RPMI7951 (cell line): ENCODE measurements around the gene STBD1. TPM values are rescaled to one million over a fixed set of nuclear protein-coding genes. Genes with fewer than 3 reads are reported as not detected.
"Not testable (repeated sequence)": the region's sequence is repeated elsewhere in the genome, so short reads cannot be mapped to it uniquely, and the experiment has no call there.

Experiments
- DNase-seq: peaks from one replicate; pipeline ENCODE4 v3.0.0-alpha.2; 2012; ENCODE audit warnings: low read depth
- total RNA-seq: library from RNA; depleted of rRNA; stranded (reverse); fragments of >200 nt; shearing (Covaris generic); gene quantifications from 2 replicates; pipeline ENCODE4 v1.2.3, GENCODE V29; 2014; rRNA removed

Gene STBD1
- total RNA-seq = 10.1 and 12.0 TPM in 2 replicates

DNA sequence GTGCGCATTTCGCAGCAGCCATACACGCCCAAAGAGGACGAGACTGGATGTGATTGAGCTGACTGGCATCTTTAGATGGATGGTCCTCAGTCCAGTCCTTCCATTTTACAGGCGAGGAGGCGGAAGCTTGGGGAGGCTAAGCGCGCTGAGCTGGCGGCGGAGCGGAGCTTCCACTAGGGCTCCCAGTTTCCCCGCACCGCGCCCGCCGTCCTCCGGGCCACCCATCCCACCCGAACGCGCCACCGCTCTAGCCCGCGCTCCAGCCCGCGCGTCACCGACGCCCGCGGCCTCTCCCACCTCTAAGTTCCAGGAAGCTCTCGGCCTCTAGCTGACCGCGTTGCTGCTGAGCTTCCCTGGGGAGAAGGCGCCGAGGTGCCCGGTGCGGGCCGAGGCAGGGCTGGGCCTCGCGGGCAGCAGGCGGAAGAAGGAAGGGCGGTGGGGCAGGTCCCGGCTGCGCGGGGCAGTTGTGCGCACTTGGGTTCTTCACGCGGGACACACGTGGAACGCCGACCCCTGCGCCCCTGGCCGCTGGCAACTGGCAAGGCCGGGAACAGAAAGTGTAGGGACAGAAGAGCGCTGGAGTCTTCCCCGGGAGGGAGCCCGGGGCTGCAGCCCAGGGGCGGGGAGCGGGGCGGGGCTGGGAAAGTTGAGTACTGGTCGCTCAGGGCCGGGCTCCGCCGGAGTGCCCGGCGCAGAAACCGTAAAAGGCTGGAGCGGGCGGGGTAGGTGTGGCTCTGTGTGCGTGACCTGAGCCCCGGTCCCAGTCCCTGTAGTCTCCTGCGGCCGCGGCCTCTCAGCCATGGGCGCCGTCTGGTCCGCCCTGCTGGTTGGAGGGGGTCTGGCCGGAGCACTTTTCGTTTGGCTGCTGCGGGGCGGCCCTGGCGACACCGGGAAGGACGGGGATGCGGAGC, at the start of gene STBD1:
Gene STBD1, plus strand, starts transcription at position 763 of the 911 bp plus-strand sequence. Its CDS starts 37 bp downstream, at position 800.
- DNase-seq = peak; percentile 80

DNA sequence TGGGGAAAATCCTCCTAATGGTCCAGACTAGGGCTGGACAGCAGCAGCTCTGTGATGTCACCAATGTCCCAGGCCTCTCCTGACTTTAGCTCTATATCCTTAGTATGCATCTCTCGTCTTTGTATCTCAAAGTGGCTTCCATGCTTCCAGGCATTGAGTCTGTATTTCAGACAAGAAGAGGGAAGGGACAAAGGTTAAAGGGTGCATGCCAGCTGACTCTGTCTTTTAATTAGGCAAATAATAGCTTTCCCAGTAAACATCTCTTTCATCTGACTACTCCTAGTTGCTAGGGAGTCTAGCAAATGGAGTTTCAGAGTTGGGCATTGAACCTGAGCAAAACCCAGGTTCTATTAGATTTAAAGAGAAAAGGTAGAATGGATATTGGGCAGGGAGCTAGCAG, 49.6 kb upstream of the STBD1 start:
- DNase-seq = no peak

DNA sequence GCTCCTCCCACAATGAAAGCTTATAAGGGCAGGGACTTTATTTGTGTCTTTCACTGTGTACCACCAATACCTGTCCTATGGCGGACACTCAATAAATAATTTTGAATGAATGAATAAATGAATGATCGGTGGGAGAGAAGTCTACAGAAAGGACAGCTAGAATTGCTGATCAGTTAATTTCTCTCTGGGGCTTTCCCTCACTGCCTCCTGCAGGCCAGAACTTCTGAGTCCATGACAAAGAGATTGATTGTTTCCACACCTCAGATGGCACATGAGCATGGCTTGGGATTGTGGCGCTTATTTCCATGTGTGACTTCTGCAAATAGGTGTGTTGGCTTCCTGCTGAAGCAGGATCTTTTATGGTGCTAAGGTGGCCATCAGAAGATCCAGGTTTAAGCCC, 48.7 kb upstream of the STBD1 start:
- DNase-seq = no peak

DNA sequence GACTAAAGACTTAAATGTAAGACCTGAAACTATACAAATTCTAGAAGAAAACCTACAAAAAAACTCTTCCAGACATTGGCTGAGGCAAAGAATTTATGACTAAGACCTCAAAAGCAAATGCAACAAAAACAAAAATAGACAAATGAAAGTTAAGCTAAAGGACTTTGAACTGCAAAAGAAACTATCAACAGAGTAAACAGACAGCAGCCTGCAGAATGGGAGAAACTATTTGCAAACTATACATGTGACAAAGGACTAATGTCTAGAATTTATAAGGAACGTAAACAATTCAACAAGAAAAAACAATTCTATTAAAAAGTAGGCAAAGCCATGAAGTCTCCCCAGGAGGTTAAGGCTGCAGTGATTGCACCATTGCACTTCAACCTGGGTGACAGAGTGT, 46.0 kb upstream of the STBD1 start:
- no peak for DNase-seq

DNA sequence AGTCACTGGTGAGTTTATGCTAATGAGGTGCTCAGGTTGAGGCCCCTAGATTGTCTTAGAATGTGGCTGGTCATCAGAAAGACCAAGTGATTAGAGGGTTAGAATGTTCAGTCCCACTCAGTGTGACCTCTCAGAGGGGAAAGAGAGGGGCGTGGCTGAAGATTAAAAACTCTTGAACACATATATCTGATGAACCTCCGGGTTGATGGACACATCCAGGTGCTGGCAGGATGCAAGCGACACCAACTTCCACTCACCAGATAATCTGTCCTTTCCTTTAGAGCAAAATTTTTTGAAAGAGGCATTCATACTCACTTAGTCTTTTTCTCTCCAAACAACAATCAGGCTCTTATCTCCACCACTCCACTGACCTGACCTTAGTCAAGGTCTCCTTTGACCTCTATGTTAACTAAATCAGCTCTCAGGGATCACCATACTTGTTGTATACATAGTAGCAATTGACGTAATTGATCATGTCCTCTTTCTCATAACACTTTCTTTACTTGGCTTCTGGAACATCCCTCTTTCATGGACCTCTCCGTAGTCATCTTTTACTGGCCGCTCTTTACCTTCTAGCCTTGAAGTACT, 40.8 kb upstream of the STBD1 start:
- DNase-seq = no peak

DNA sequence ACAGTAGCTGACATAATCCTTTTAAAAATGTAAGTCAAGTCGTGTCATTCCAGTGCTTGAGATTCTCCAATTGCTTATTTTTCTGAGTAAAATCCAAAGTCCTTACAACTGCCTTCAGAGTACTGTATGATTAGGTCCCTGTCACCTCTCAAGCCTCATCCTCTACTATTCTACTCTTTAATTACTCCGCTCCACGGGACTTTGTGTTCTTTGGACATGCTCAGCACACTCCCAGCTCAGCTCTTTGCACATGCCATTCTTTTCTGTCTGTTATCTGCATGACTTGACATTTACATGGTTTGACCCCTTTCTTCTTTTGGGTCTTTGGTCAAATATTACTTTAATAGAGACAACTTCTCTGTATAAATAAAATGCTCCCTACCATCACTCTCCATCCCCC, 39.9 kb upstream of the STBD1 start:
- no peak for DNase-seq

DNA sequence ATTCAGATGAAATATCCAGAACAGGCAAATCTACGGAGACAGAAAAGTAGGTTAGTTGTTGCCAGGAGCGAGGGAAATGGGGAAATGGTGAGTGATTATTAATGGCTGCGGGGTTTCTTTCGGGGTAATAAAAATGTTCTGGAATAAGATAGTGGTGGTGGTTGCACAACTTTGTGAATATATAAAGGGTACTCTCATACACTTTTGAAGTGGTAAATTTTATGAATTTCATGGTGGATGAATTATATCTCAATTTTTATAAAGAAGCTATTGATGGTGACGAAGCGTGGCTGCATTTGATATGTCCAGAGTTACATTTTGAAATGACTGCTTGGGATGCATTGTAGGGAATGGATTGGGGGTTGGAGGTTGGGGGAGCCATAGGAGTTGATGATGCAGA, 38.7 kb upstream of the STBD1 start:
- no peak for DNase-seq

DNA sequence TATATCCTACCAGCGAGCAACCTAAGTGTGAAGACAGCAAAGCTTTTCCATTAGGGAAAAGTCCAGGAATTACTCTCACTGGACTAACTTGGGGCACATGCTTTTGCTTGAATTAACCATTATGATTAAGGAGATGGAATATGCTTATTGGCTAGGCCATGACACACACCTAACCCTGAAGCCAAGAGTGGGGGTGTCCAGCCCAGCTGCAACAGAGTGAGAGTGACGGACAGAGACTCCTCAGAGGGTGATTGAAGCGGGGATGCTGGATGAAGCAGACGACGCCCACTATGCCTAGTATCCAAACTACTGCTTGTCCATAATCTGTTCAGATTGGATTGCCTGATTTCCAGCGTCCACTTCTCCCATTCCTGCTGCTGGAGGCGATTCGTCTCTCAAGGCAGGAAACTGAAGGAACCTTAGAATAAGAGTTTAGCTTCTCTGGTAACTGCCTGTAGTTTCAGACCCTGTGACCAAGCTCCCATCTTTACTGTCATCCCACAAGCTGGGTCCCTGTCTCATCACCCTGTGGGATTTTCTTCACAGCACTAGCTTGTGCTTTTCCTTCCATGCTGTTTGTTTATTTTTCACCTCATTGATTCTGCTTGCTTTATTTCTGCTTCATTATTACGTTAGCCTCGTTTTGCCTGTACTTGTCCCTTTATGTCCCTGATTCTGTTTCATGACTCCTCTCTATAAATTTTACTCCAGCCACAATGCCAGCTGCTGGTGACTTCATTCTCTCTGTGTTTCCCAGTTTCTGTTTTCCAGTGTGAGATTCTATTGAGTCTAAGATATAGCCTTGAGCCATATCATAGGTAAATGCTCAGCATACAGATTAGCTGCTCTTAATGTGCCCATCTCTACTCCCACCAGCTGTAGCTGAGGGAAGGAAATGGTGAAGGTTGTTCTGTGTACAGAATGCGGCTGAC, 36.0 kb upstream of the STBD1 start:
- no peak for DNase-seq

DNA sequence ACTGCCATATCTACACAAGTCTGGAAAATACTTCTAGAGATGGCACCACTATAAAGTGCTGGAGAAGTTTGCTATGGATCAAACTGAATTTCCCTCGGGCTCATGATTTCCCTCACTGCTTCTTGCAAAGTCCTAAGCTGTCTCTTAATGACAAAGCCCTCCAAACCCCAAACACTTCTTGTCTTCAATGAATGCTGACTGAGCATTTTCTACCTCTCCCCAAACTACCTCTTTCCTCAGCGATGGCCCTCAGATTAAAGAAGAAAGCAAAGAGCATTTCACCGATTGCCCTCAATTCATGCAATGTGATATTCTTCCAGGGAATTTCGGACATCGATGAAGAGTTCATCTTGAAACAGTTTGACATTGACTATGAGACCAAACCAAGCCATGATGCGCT, 35.3 kb upstream of the STBD1 start:
- DNase-seq = no peak

DNA sequence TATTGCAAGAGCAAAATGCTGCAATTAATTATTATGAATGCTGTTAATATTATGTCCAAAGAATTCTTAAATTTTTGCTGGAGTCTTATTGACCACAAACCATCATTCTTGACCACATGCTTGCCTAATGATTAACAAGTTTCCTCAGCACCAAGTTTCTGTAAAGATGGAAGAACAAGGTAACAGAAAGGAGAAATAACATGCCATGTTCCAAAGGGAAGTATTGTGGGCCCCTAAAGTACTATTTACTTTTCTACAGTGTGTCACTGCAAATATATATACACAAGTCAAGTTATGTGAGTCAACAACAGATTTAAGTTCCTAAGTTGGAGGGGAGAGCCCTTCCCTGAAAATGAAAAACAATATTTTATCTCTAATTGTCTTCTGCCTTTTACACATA, 34.5 kb upstream of the STBD1 start:
- no peak for DNase-seq

DNA sequence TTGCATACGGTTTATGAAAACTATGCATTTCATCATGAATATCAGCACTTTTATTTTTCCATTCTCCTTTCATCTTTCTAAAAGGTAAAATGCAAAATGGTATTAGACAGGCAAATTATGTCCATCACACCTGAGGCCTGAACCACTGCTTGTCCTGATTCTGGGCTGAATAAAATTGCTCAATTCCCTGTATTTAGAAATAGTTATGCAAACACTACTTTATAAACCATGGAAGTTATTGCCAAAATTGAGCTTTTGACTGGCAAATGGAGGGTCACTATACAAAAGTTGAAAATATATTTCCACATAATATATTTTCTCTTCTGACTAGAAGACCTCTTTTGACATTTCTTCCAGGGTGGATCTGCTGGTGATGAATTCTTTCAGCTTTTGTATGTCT, 34.0 kb upstream of the STBD1 start:
- no peak for DNase-seq

DNA sequence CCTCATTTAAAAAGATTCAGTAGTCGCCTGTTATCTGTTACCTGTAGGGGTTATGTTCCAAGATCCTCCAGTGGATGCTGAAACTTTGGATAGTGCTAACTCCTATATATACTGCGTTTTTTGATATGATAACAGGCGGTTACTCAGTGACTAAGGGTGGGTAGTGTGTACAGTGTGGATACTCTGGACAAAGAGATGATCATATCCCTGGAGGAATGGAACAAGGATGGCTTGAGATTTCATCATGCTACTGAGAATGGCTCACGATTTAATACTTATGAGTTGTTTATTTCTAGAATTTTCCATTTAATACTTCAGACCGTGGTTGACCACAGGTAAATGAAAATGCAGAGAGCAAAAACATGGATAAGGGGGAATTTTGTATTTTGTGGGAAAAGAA, 33.5 kb upstream of the STBD1 start:
- no peak for DNase-seq

DNA sequence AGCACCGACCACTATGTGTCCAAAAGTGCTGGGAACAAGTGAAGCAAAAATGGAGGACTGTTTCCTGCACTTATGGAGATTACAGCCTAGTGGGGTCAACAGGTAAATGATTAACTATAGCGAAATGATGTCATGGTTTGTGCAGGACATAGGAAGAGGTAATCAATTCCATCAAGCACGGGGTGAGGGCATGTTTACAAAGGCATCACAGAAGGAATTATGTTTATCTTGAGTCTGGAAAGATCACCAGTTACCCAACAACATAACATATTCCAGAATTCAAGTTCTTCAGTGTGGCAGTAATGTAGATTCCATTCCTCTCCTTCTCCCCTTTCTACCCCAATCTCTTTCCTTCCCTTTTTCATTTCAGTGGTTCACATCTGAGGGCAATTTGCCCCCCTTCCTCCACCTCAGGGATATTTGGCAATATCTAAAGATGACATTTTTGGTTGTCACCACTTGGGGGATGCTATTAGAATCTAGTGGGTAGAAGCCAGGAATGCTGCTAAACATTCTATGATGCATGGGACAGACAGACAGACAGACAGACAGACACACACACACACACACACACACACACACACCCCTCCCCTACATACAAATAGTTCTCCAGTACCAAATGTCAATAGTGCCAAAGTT, 30.9 kb upstream of the STBD1 start:
- DNase-seq = no peak

DNA sequence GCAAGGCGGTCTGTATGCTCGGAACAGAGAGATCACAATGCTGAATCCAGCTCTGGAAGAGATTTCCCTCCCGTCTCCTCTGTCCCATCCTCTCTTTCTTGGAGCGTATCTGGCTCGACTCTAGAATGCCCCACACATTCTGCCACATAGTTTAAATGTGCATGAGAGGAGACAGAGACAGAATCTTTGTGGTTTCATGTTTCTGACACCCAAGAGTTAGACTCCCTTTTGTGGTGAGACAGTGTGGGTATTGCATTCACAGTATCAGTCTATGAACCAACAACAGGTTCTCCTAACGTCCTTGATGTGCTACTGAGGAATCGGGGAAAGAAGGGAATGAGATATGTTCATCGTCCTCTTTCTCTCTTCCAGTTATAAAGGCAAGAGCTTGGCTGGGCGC, 29.7 kb upstream of the STBD1 start:
- DNase-seq = no peak

DNA sequence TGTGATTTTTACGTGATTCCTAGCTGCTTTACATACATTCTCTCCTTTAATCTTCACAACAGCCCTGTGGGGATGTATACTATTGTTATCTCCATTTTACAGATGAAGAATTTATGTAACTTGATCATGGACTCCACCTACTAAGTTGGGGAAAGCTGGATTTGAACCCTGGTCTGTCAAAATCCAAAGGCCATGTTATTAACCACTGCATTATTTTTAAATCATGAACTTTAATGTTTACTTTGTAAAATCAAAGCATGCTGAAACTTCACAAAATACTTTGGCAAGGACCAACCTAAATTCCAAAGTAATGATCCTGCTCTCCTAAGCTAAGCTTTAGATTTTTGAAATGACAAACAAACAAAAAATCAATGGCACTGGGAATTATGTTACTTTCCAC, 28.9 kb upstream of the STBD1 start:
- no peak for DNase-seq

DNA sequence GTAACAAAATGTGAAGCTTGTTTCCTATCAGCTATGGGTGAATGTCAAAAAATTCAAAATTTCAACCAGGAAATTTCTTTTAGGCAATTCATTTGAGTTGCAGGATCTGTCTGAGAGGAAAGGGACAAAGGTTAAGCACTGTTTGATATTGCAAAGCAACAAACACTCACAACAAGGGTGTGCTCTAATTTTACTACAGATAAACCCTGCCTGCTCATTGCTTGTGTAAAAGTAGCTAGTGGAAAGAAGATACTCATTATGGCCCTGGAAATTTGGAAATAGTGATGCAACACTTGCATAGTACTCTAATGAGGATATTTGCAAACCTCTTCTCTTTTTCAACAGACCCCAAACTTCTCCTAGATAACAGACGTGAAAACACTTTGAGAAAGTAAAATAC, 27.9 kb upstream of the STBD1 start:
- DNase-seq = no peak

DNA sequence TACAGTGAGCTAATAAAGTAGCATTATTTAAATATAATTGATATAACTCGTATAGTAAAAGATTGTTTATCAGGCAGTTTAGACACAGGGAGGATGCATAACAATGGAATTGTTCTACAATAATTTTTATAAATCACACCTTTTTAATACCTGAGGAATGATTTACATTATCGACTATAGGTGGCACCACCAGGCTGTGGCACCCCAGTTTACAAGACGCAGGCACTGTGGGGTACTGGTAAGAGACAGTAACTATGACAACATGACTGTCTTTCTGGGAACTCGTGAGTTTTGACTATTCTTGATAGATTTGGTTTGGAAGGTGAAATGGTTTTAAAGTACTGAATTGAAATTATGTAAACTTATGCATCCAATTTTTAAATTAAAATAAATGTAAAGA, 27.1 kb upstream of the STBD1 start:
- no peak for DNase-seq

DNA sequence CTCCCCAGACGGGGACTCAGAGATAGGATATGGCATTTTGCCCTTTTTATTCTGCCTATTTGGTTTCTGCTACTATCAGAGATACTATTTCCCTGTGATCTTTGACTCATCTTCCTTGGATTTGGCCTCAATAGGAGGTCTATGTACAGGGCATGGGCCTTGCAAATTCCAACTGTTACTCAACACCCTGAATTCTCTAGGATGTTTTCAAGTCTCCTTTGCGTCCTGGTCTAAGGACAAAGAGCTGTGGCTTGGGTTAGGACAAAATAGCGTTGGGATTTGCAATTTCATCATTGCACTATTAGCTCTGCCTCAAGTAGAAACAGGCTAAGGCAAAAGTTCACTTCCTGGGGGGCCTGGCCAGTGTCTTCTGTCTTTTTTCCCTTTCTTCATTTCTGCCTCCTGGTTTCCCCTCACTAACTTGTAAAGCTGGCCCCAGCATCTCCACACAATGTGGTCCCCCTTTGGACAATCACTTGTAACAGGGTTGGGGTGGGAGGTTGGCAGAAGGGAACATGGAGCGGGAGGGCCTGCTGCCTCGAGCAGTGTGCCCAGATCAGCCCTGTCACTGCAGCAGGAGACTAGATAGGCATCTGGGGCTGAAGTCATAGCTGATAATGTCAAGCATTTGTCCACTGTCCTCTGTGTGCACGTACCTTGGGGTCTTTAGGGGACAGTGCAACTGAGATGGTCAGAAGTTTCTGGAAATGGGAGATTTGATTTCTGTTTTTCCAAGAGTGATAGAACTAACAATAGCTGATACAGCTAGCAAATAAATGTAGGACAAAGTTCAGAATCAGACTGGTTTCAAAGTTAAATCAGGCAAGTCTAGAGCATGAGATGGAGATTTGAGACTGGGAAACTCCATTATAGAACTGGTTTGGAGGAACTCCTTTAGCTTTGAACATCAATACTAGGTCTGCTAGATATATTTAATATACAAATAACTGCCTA, 25.8 kb upstream of the STBD1 start:
- no peak for DNase-seq

DNA sequence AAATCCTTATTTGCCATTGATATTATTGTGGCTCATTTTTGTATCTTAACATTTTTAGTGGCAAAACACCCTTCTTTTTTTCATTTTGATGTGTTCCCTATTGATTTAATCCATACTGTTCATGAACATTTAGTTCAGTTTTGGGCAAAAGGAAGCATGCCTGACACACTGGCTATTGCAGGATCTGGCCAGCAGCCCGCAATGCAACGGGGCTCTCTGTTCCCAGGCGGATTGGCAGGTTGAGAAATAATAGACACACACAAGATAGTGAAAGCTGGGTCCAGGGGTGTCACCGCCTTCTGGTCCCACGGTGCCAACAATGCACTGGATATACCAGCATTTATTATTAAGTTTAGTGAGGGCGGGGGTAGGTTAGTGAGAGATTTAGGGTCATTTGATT, 24.9 kb upstream of the STBD1 start:
- DNase-seq = not testable (repeated sequence)

DNA sequence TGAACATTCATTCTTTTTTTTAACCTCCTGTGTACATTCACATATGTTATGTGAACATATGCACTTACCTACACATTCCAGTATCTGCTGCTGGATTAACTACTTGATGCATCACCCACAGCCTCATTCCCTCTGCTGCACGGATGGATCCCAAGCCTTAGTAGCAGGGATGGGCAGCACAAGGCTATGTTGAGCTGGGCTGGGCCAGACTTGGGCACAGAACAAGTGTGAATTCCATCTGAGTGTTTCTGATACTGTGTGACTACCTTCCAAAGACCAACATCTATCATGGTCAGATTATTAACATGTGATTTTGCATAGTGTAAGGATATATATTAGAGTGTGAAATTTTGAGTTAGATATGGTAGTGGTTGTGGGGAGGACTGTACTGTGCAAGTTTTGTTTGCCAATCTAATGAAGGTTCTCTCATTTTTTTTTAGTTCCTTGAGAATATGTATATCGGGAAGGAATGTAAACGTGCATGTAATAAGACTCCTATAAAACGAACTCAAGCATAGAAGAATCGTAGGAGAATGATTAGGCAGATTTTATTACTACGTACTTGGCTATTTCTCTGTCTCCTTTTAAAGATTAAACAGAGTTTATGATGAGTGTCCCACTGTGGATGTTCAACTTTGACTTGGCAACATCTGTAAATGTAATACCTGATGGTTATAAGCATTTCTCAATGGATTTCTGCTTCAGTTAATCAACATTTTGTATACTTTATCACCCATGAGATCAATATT, 23.4 kb upstream of the STBD1 start:
- no peak for DNase-seq
